HepG2 (cell line): Measurements from ENCODE around the gene SOX12. TPM values are rescaled to one million over a fixed set of nuclear protein-coding genes. Genes with fewer than 3 reads are reported as not detected.
A peak's percentile ranks its signal among the peaks of the same experiment; 100 is the strongest.

ENCODE experiments used
- FOXK2 ChIP-seq: fragments of 450-650 bp; IDR thresholded peaks from 2 replicates; pipeline ENCODE4 v1.6.1; 2016
- GFI1 ChIP-seq: sonication (generic); formaldehyde crosslinking; IDR thresholded peaks from 2 replicates; pipeline ENCODE4 v1.5.0; 2020; ENCODE audit warnings: missing genetic modification reagents, mild to moderate bottlenecking, borderline replicate concordance
- MED13 ChIP-seq: sonication (generic); formaldehyde crosslinking; IDR thresholded peaks from 2 replicates; pipeline ENCODE4 v1.5.0; 2020; ENCODE audit warnings: missing genetic modification reagents
- NR1H2 ChIP-seq: sonication (generic); formaldehyde crosslinking; IDR thresholded peaks from 2 replicates; pipeline ENCODE4 v1.8.1; 2022; ENCODE audit warnings: low read depth, missing genetic modification reagents, borderline replicate concordance
- PHB2 ChIP-seq: fragments of 450-650 bp; IDR thresholded peaks from 2 replicates; pipeline ENCODE4 v1.6.1; 2018; ENCODE audit not compliant: partially characterized antibody
- RELA ChIP-seq: sonication (generic); formaldehyde crosslinking; IDR thresholded peaks from 2 replicates; pipeline ENCODE4 v1.4.0; 2020; ENCODE audit warnings: missing genetic modification reagents
- SMC3 ChIP-seq: IDR thresholded peaks from 2 replicates; pipeline ENCODE4 v1.6.1; 2011; ENCODE audit warnings: low read length, improper control_type of control experiment
- SNAI1 ChIP-seq: sonication (generic); formaldehyde crosslinking; IDR thresholded peaks from 2 replicates; pipeline ENCODE4 v1.5.0; 2020; ENCODE audit warnings: mild to moderate bottlenecking, missing genetic modification reagents, borderline replicate concordance
- SRSF4 ChIP-seq: fragments of 200-400 bp; formaldehyde crosslinking; IDR thresholded peaks from one replicate; pipeline ENCODE4 v1.6.1; 2018; ENCODE audit warnings: mild to moderate bottlenecking, low read depth, low read length, moderate library complexity; ENCODE audit not compliant: poor library complexity, severe bottlenecking
- TBX3 ChIP-seq: fragments of 450-650 bp; IDR thresholded peaks from 2 replicates; pipeline ENCODE4 v1.6.1; 2017; ENCODE audit warnings: antibody characterized with exemption, mild to moderate bottlenecking, inconsistent platforms, borderline replicate concordance
- ZBTB38 ChIP-seq: sonication (generic); formaldehyde crosslinking; IDR thresholded peaks from 2 replicates; pipeline ENCODE4 v1.5.1; 2020; ENCODE audit warnings: mild to moderate bottlenecking, missing genetic modification reagents
- ZEB1 ChIP-seq: IDR thresholded peaks from 2 replicates; pipeline ENCODE4 v1.6.1; 2012; ENCODE audit warnings: mild to moderate bottlenecking, low read depth, inconsistent platforms; ENCODE audit not compliant: insufficient replicate concordance
- ZNF12 ChIP-seq: sonication (generic); formaldehyde crosslinking; IDR thresholded peaks from 2 replicates; pipeline ENCODE4 v1.5.0; 2020; ENCODE audit warnings: missing genetic modification reagents
- ZNF264 ChIP-seq: sonication (generic); formaldehyde crosslinking; IDR thresholded peaks from 2 replicates; pipeline ENCODE4 v1.4.0; 2020; ENCODE audit warnings: missing genetic modification reagents
- ZNF292 ChIP-seq: sonication (generic); formaldehyde crosslinking; IDR thresholded peaks from 2 replicates; pipeline ENCODE4 v1.8.1; 2022; ENCODE audit warnings: mild to moderate bottlenecking, low read depth, missing genetic modification reagents, borderline replicate concordance
- ZNF501 ChIP-seq: sonication (generic); formaldehyde crosslinking; IDR thresholded peaks from 2 replicates; pipeline ENCODE4 v1.5.1; 2020; ENCODE audit warnings: mild to moderate bottlenecking, moderate library complexity, missing genetic modification reagents
- ZNF670 ChIP-seq: sonication (generic); formaldehyde crosslinking; IDR thresholded peaks from 2 replicates; pipeline ENCODE4 v1.8.0; 2022; ENCODE audit warnings: mild to moderate bottlenecking, missing genetic modification reagents, borderline replicate concordance
- ZNF761 ChIP-seq: sonication (generic); formaldehyde crosslinking; conservative IDR thresholded peaks from 2 replicates; pipeline ENCODE4 v1.4.0; 2020; ENCODE audit warnings: mild to moderate bottlenecking, missing genetic modification reagents
- ZSCAN29 ChIP-seq: sonication (generic); formaldehyde crosslinking; conservative IDR thresholded peaks from 2 replicates; pipeline ENCODE4 v1.4.0; 2020; ENCODE audit warnings: mild to moderate bottlenecking, missing genetic modification reagents
- polyA plus RNA-seq, 8 experiments: library from polyadenylated mRNA; depleted of rRNA in 3 of 8; stranded (reverse) in 7 of 8; unstranded in 1 of 8; fragments of >200 nt; fragmentation: Illumina TruSeq in 4 of 8; extraction: Trizol in 4 of 8; gene quantifications; 2 replicates each; pipeline versions ENCODE4 v1.2.1 to v1.2.3, GENCODE V29; 2011 to 2016; ENCODE audit warnings: low read depth in 4 of 8, missing spikeins in 1 of 8, mixed read lengths in 1 of 8; ENCODE audit not compliant: insufficient read depth in 1 of 8
- total RNA-seq, 5 experiments: library from RNA; depleted of rRNA; stranded (reverse); fragments of >200 nt; fragmentation: Illumina TruSeq; extraction: Trizol; gene quantifications; 2 replicates each; pipeline ENCODE4 v1.2.3, GENCODE V29; 2016; ENCODE audit warnings: low read depth in 1 of 5
- TF ChIP-seq, protein P1 (sequence below): sonication (generic); formaldehyde crosslinking; IDR thresholded peaks from 2 replicates; pipeline ENCODE4 v1.4.0; 2020; ENCODE audit warnings: missing genetic modification reagents, borderline replicate concordance
- TF ChIP-seq, protein P2 (sequence below): IDR thresholded peaks from 2 replicates; pipeline ENCODE4 v1.6.1; 2012; ENCODE audit warnings: low read length, improper control_type of control experiment

SOX12 gene
- total and polyA plus RNA-seq, 2 of the 13 experiments (the other 11 are each of a cell fraction or from before 2014, with no cell fraction given), result 10.0 to 18.7 TPM

DNA sequence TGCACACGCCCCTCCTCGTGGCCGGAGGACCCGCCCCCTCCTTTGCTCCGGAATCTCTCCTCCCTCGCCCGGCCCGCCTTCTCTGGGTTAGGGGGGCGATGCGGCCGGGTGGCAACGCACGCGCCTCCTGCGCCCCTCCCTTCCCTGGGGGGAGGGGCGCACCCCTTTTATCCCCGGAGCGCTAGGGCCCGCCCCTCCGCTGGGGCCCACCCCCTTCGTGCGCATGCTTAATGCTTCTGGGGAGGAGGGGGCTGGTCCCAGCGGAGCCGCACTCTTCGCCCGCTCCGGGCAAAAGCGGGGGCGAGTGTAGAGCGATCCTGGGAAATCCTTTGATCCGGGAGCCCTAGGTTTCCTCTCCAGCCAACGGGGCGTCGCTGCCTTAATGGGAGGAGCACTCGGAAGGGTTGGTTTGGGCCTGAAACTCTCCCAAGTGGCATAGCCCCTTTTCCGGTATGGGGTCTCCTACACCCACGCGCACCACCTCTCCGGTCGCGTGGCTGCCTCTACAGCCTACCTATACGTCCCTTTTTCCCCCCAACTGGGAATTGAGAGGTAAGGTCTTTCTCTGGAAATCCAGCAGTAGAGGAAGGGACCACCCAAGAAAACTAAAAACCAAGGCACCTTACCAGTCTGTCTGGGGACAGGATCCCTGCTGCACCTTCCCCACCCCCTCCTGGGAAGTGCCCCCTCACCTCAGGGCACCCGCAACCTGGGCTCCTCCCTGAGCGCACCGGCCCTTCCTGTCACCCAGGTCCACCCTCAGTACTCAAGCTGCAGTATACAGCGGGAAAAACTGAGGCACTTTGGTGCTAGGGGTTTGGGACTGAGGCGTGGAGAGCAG lies 2.1 kb downstream of the SOX12 start (continued):
- TF ChIP-seq NR1H2 (CRISPR knock-in tag), result no peak
- TF ChIP-seq ZBTB38, result peak; percentile 46; the same call in 1 of the 2 replicates
- peak; percentile 86; the same call in 1 of the 2 replicates for TF ChIP-seq ZNF761 (CRISPR knock-in tag)
- TF ChIP-seq, protein P1, sequence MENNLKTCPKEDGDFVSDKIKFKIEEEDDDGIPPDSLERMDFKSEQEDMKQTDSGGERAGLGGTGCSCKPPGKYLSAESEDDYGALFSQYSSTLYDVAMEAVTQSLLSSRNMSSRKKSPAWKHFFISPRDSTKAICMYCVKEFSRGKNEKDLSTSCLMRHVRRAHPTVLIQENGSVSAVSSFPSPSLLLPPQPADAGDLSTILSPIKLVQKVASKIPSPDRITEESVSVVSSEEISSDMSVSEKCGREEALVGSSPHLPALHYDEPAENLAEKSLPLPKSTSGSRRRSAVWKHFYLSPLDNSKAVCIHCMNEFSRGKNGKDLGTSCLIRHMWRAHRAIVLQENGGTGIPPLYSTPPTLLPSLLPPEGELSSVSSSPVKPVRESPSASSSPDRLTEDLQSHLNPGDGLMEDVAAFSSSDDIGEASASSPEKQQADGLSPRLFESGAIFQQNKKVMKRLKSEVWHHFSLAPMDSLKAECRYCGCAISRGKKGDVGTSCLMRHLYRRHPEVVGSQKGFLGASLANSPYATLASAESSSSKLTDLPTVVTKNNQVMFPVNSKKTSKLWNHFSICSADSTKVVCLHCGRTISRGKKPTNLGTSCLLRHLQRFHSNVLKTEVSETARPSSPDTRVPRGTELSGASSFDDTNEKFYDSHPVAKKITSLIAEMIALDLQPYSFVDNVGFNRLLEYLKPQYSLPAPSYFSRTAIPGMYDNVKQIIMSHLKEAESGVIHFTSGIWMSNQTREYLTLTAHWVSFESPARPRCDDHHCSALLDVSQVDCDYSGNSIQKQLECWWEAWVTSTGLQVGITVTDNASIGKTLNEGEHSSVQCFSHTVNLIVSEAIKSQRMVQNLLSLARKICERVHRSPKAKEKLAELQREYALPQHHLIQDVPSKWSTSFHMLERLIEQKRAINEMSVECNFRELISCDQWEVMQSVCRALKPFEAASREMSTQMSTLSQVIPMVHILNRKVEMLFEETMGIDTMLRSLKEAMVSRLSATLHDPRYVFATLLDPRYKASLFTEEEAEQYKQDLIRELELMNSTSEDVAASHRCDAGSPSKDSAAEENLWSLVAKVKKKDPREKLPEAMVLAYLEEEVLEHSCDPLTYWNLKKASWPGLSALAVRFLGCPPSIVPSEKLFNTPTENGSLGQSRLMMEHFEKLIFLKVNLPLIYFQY (CRISPR knock-in tag), result peak; percentile 37; the same call in 1 of the 2 replicates
- peak; percentile 96 for TF ChIP-seq ZNF501 (CRISPR knock-in tag)
- TF ChIP-seq ZSCAN29, result no peak
- 0 out of 2 replicates have a peak, but pooled peaks have one; percentile 50 for TF ChIP-seq ZNF264 (CRISPR knock-in tag)
- no peak for TF ChIP-seq SMC3
- no peak for TF ChIP-seq ZNF12 (CRISPR knock-in tag)
- TF ChIP-seq SNAI1, result no peak; the same call in 1 of the 2 replicates
- peak; percentile 28; the same call in 1 of the 2 replicates for TF ChIP-seq RELA (CRISPR knock-in tag)
- TF ChIP-seq MED13 (CRISPR knock-in tag), result no peak
- 0 out of 2 replicates have a peak, but pooled peaks have one; percentile 59 for TF ChIP-seq TBX3
- no peak for TF ChIP-seq PHB2
- no peak; the same call in 1 of the 2 replicates for TF ChIP-seq ZNF292
- TF ChIP-seq ZNF670, result peak; percentile 60; the same call in 1 of the 2 replicates
- TF ChIP-seq FOXK2, result 0 out of 2 replicates have a peak, but pooled peaks have one; percentile 48
- TF ChIP-seq, protein P2, sequence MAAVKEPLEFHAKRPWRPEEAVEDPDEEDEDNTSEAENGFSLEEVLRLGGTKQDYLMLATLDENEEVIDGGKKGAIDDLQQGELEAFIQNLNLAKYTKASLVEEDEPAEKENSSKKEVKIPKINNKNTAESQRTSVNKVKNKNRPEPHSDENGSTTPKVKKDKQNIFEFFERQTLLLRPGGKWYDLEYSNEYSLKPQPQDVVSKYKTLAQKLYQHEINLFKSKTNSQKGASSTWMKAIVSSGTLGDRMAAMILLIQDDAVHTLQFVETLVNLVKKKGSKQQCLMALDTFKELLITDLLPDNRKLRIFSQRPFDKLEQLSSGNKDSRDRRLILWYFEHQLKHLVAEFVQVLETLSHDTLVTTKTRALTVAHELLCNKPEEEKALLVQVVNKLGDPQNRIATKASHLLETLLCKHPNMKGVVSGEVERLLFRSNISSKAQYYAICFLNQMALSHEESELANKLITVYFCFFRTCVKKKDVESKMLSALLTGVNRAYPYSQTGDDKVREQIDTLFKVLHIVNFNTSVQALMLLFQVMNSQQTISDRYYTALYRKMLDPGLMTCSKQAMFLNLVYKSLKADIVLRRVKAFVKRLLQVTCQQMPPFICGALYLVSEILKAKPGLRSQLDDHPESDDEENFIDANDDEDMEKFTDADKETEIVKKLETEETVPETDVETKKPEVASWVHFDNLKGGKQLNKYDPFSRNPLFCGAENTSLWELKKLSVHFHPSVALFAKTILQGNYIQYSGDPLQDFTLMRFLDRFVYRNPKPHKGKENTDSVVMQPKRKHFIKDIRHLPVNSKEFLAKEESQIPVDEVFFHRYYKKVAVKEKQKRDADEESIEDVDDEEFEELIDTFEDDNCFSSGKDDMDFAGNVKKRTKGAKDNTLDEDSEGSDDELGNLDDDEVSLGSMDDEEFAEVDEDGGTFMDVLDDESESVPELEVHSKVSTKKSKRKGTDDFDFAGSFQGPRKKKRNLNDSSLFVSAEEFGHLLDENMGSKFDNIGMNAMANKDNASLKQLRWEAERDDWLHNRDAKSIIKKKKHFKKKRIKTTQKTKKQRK, result no peak
- TF ChIP-seq SRSF4, result no peak
- no peak for TF ChIP-seq ZEB1
- TF ChIP-seq GFI1 (CRISPR knock-in tag), result peak; percentile 82
